Epithelial cell of esophagus (primary cell): ENCODE data around the gene PDE5A.
"Not testable (repeated sequence)": the region's sequence is repeated elsewhere in the genome, so short reads cannot be mapped to it uniquely, and the experiment has no call there.

ENCODE experiments used
- DNase-seq: peaks from one replicate; pipeline ENCODE4 v3.0.0; 2010; ENCODE audit warnings: low read depth
- H3K4me3 ChIP-seq: 2 replicates; pipeline ENCODE4 v1.5.1; 2011; ENCODE audit warnings: mild to moderate bottlenecking, low read length, control low read depth
- TF ChIP-seq, protein P1 (sequence below): IDR thresholded peaks from 2 replicates; pipeline ENCODE4 v1.5.1; 2011; ENCODE audit warnings: low read depth, mild to moderate bottlenecking, low read length, control low read depth, inconsistent platforms; ENCODE audit not compliant: insufficient read depth; ENCODE audit errors: missing control alignments

The PDE5A gene

DNA sequence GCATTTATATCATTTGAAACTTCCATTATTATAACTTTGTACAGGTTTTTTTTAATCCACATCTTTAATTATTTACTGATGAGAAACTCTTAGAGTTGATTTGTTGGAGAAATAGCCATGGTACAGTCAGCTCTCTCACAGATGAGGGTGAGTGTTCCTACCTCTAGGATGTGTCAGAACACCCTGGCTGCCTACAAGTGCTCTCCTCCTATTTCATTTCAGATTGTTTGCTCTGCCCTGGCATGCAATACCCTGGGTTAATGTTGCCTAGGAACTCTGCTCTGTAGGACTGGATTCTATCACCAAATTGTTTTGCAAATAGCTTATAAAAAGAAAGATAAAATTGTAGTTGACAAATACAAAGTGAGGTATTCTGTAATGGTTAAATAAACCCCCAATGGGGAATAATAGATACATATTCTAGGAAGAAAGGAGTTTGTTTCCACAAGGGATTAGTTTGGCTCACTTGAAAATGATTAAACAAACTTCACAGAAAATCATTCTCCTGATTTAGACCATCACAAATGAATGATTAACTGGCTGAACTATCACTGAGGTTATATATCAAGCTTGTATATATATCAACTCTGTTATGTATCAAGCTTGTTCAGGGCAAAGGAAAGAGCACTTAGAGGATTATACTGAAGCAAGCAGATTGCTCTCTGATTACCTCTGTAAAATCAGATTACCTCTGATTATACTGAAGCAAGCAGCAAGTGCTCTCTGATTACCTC lies 150.0 kb downstream of the PDE5A start:
- no peak overlapping the region for H3K4me3 ChIP-seq
- peak; percentile 21 for DNase-seq
- TF ChIP-seq, protein P1, sequence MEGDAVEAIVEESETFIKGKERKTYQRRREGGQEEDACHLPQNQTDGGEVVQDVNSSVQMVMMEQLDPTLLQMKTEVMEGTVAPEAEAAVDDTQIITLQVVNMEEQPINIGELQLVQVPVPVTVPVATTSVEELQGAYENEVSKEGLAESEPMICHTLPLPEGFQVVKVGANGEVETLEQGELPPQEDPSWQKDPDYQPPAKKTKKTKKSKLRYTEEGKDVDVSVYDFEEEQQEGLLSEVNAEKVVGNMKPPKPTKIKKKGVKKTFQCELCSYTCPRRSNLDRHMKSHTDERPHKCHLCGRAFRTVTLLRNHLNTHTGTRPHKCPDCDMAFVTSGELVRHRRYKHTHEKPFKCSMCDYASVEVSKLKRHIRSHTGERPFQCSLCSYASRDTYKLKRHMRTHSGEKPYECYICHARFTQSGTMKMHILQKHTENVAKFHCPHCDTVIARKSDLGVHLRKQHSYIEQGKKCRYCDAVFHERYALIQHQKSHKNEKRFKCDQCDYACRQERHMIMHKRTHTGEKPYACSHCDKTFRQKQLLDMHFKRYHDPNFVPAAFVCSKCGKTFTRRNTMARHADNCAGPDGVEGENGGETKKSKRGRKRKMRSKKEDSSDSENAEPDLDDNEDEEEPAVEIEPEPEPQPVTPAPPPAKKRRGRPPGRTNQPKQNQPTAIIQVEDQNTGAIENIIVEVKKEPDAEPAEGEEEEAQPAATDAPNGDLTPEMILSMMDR: no peak

DNA sequence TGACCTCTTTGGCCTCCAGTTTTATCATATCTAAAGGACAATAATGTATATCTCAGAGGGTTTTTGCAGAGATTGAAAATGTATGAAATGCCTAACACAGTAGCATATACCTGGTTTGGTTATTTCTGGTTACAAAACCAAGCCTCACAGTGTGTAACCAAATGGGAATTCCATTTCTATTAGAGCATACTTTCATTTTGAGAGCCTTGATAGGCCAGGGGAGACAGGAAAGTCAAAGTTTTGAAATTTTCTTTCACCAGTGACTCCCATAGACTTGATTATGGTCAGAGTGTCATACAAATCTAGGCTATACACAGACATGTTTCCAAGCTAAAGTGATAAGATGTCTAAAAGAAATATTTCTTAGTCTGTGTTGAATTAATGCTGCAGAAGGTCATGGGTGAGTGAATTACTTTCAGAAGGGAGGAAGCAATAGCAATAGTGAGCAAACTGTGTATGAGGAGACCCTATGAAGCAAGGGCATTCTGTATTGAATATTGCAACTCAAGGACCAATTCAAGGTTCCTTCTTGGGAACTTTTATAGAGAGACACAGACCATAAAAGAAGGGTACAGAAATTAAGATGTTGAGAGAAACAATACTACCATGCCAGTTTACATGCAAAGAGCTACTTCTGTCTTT lies 151.1 kb downstream of the PDE5A start:
- TF ChIP-seq, protein P1: no peak
- no peak for DNase-seq
- H3K4me3 ChIP-seq: no peak overlapping the region

DNA sequence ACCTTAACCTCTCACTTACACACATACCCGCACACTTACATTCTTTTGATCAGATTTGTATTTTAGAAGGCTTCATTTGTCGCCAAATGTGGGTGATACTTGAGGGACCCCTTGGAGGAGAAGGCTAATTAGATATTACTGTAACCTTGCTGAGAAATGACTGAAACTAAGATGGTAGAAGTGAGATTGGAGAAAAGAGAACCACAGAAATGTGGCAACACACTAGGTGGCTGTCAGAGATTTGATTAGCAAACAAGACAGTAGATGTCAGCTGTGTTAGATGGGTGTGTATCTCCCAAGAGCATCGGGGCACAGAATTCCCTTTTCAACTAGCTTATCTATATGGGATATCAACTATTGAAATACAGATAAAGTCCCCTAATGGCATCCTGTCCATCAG lies 157.3 kb downstream of the PDE5A start:
- H3K4me3 ChIP-seq: no peak overlapping the region
- DNase-seq: no peak
- TF ChIP-seq, protein P1: no peak

DNA sequence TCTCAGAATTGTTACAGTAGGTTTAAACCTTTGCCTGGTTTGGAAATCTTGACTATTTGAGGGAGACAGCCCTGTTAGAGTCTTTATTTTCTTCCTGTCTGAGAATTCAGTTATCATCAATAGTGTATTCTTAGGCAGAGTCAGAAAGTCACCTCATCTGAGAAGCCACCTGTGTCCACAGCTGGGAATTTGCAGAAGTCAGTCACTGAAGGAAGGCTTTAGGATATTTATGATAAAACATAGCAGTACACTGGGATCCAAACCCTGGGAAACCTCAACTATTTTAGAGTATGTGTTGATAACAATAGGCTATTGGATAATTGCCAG lies 157.9 kb downstream of the PDE5A start:
- DNase-seq: not testable (repeated sequence)

DNA sequence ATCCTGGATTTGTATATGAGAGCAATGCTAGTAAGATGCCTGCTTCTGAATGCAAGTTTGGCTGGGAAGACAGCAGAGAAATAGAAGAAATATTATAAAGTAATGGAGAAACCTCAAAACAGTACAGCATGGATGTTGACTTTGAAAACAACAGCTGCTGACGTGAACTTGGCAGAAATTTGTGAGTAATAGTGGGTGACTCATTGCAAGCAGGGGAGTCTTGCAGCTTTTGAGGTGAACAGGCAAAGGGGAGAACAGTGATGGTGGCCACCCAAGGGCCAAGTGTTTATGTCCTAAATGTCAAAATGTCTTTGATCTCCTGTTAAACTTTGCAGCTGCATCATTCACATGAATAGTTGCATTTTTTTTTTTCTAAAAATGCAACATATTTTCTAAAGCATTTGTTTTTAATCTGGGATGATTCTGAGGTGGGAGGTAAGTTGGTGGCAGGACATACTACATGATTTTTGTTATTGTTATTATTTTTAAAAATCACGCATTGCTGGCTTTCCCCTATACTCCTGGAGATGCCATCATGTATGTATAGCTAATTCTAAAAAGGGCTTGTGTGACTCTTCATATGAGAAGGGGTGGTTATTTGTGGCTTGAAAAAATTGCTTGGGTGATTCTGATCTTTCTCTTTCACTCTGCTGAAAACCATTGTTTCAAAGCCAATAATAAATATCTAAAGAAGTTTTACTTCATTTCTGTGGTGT lies 158.4 kb downstream of the PDE5A start:
- DNase-seq: peak; percentile 51
- H3K4me3 ChIP-seq: not testable (repeated sequence)

More for the DNA sequence above, 157.9 kb downstream of the PDE5A start:
- not testable (repeated sequence) for H3K4me3 ChIP-seq

DNA sequence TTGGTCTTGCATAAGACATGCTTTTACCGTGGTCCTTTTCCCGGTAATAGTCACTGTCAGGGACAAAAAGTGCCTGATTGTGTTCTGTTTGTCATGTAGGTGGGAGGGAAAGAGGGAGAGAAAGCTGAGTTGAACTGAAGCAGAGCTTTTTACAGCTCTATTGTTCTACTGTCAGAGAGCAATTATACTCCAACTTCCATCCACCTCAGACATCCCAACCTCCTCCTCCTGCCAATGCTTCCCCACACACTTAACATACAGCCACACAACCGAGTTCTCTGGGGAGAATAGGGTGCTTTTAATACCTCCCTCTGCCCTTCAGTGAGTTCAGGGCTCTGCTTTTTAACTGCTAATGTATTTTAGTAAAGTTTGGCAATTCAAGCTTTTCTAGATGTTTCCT lies 159.6 kb downstream of the PDE5A start:
- H3K4me3 ChIP-seq, DNase-seq: not testable (repeated sequence)

DNA sequence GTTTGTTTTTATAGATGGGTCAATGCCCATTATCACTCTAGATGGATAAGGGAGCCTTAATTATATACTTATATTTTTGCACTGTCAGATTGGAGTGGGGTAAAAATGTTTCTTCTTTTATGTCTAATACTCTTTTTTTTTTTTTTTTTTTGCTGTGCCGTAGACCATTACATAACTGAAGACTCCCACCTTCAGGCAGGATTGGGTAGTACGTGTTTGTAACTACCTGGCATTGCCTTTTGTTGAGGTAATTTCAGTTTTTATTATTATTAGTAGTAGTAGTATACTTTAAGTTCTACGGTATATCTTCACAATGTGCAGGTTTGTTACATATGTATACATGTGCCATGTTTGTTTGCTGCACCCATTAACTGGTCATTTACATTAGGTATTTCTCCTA lies 165.9 kb downstream of the PDE5A start:
- not testable (repeated sequence) for H3K4me3 ChIP-seq
- peak; percentile 18 for DNase-seq
- TF ChIP-seq, protein P1: peak; percentile 25

DNA sequence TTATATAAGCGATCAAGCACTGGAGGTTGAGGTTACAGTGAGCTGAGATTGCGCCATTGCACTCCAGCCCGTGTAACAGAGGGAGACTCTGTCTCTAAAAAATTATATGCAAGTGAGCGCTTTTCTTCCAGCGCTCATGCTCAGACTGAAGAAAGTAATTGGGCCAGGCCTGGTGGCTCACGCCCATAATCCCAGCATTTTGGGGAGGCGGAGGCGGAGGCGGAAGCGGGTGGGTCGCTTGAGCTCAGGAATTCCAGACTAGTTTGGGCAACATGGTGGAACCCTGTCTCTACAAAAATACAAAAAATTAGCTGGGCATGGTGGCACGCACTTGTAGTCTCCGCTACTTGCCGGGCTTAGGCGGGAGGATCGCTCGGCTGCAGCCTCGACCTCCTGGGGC lies 172.9 kb downstream of the PDE5A start:
- DNase-seq: peak; percentile 58
- H3K4me3 ChIP-seq: peak overlapping the region; percentile 39
